MM.1S (cell line): Measurements from ENCODE around the gene MAGI2.

ENCODE experiments used
- EZH2 ChIP-seq: fragments of 300-600 bp; sonication (generic); optimal IDR thresholded peaks from 2 replicates; pipeline ENCODE3; 2017; ENCODE audit warnings: low read depth, mild to moderate bottlenecking, antibody characterized with exemption, low read length, mixed read lengths
- EZH2phosphoT487 ChIP-seq: fragments of 300-600 bp; sonication (generic); IDR thresholded peaks from 2 replicates; pipeline ENCODE4 v1.6.1; 2018; ENCODE audit warnings: antibody characterized with exemption, low read length
- TF ChIP-seq, protein P1 (sequence below): fragments of 300-600 bp; sonication (generic); IDR thresholded peaks from 2 replicates; pipeline ENCODE4 v1.5.1; 2016; ENCODE audit warnings: antibody characterized with exemption, low read length, mixed read lengths

DNA sequence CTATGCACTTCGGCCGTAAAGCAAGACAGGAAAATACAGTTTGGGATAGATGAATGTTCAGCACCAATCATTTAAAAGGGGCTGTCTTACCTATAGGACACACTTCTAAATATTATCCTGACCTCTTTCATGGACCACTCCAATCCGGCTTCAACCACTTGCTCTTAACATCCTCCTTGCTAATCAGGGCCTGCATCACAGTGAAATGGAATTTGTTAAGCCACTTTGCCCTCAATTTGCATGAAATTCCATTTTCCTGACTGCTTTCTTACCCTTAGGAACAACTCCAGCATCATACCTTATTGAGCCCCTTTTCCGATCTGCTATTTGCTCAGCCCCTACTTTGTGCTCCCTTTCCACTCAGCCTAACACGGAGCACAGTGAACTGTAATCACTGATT is 987.6 kb downstream of the MAGI2 start:
- TF ChIP-seq EZH2 (no peak), EZH2phosphoT487 (no peak)
- TF ChIP-seq, protein P1, sequence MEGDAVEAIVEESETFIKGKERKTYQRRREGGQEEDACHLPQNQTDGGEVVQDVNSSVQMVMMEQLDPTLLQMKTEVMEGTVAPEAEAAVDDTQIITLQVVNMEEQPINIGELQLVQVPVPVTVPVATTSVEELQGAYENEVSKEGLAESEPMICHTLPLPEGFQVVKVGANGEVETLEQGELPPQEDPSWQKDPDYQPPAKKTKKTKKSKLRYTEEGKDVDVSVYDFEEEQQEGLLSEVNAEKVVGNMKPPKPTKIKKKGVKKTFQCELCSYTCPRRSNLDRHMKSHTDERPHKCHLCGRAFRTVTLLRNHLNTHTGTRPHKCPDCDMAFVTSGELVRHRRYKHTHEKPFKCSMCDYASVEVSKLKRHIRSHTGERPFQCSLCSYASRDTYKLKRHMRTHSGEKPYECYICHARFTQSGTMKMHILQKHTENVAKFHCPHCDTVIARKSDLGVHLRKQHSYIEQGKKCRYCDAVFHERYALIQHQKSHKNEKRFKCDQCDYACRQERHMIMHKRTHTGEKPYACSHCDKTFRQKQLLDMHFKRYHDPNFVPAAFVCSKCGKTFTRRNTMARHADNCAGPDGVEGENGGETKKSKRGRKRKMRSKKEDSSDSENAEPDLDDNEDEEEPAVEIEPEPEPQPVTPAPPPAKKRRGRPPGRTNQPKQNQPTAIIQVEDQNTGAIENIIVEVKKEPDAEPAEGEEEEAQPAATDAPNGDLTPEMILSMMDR: no peak
